ENCODE results near the gene CYTH2.
"Not testable (repeated sequence)": the region's sequence is repeated elsewhere in the genome, so short reads cannot be mapped to it uniquely, and the experiment has no call there.

DNA sequence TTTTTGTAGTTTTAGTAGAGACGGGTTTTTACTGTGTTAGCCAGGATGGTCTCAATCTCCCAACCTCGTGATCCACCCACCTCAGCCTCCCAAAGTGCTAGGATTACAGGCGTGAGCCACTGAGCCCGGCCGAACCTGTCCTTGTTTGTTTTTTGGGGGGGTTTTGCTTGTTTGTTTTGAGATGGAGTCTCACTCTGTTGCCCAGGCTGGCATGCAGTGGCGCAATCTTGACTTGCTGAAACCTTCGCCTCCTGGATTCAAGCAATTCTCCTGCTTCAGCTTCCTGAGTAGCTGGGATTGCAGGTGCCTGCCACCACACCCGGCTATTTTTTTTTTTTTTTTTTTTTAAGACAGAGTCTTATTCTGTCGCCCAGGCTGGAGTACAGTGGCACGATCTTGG, 17.5 kb downstream of the CYTH2 start:
- TF ChIP-seq, protein P1, sequence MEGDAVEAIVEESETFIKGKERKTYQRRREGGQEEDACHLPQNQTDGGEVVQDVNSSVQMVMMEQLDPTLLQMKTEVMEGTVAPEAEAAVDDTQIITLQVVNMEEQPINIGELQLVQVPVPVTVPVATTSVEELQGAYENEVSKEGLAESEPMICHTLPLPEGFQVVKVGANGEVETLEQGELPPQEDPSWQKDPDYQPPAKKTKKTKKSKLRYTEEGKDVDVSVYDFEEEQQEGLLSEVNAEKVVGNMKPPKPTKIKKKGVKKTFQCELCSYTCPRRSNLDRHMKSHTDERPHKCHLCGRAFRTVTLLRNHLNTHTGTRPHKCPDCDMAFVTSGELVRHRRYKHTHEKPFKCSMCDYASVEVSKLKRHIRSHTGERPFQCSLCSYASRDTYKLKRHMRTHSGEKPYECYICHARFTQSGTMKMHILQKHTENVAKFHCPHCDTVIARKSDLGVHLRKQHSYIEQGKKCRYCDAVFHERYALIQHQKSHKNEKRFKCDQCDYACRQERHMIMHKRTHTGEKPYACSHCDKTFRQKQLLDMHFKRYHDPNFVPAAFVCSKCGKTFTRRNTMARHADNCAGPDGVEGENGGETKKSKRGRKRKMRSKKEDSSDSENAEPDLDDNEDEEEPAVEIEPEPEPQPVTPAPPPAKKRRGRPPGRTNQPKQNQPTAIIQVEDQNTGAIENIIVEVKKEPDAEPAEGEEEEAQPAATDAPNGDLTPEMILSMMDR (IDR thresholded peaks at IDR 0.05; ENCODE audit: insufficient read depth, low read depth, low read length), result not testable (repeated sequence)
- TF ChIP-seq EZH2 (IDR thresholded peaks at IDR 0.05; ENCODE audit: insufficient read depth, low read length), result not testable (repeated sequence)

Measured in astrocyte (in vitro differentiated cells and primary cell).